RWPE1 (cell line): ENCODE results near the gene FASN.

ENCODE experiments used
- CTCF ChIA-PET: fragments of 350-600 bp; sonication (Branson Sonifier 250); formaldehyde crosslinking; extraction: SDS; loops from one replicate; lab custom pipeline; 2021; lab: Yijun Ruan, JAX
- POLR2A ChIA-PET: fragments of 400-600 bp; formaldehyde crosslinking; extraction: SDS; loops from one replicate; lab custom pipeline; 2020; ENCODE audit warnings: antibody characterized with exemption; ENCODE audit not compliant: low non-redundant PET; lab: Yijun Ruan, JAX
- DNase-seq: peaks from one replicate; pipeline ENCODE4 v3.0.0; 2012; ENCODE audit warnings: low spot score
- H3K27ac ChIP-seq: fragments of 450-650 bp; 2 replicates; pipeline ENCODE4 v1.5.1; 2017
- TF ChIP-seq, protein P1 (sequence below): fragments of 450-650 bp; conservative IDR thresholded peaks from 2 replicates; pipeline ENCODE4 v1.5.1; 2017; ENCODE audit warnings: low read depth, mild to moderate bottlenecking

FASN gene

DNA sequence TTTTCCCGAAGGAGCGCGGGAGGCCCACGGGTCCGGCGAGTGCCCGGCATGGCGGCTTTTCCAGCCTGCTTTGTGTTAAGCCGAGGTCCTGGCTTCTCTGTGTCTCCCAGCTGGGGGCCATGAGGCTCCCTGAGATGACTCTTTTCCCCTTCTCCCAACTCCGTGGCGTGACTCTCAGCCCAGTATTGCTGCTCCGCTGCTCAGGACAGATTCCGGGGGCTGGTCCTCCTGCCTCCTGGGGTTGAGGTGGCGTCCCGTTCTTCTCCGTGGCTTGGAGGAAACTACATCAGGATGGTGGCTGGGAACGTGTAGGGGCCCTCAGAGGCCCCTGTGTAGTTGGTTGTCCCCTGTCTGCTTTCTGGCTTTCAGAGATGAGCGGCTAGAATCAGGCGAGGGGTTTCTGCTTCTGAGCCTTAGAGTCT is 45.4 kb downstream of the FASN start:
- no peak for DNase-seq
- CTCF ChIA-PET: interaction anchor here (2.0 kb wide), 1 partner anchor 22 kb away, joined by 5 read pairs; no protein-coding TSS in a partner anchor
- POLR2A ChIA-PET: interaction anchor here (0.9 kb wide), 1 partner anchor 12 kb away, joined by 4 read pairs; no protein-coding TSS in a partner anchor
- TF ChIP-seq, protein P1, sequence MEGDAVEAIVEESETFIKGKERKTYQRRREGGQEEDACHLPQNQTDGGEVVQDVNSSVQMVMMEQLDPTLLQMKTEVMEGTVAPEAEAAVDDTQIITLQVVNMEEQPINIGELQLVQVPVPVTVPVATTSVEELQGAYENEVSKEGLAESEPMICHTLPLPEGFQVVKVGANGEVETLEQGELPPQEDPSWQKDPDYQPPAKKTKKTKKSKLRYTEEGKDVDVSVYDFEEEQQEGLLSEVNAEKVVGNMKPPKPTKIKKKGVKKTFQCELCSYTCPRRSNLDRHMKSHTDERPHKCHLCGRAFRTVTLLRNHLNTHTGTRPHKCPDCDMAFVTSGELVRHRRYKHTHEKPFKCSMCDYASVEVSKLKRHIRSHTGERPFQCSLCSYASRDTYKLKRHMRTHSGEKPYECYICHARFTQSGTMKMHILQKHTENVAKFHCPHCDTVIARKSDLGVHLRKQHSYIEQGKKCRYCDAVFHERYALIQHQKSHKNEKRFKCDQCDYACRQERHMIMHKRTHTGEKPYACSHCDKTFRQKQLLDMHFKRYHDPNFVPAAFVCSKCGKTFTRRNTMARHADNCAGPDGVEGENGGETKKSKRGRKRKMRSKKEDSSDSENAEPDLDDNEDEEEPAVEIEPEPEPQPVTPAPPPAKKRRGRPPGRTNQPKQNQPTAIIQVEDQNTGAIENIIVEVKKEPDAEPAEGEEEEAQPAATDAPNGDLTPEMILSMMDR: no peak
- peak overlapping the region; percentile 79 for H3K27ac ChIP-seq

DNA sequence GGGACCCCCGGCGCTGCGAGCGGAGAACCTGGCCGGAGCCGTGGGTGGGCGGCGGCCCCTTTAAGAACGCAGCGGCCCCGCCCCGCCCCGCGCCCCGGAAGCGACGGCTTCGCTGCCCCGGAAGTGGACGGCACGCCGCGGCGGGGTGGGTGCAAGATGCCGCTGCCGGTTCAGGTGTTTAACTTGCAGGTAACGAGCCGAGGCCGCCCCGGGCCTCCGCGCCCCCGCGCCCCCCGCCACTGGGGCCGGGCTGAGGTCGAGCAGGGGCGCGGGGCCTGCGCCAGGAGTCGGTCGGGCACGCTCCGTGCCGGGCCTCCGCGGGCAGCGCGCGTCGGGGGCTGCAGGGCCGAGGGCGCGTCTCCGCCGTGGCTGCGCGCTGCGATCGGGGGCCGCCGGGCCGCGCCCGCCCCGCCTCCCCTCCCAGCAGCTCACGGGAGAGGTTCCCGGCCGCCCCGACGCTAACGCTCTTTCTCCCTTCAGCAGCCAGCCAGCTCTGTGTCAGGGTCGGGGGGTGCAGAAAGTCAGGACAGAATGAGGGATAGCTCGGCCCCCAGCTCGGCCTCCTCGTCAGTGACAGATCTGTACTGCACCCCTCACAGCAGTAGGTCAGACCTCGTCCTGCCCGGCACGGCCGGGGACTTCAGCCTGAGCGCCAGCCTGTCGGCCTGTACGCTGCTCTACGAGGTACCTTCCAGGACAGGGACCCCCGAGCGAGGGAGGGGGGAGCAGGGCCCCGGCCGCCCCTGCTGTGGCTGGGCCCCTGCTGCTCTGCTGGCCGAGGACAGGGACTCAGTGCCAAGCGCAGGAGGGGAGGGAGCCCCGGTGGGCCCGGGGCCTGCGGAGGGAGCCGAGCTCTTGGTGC is 46.0 kb downstream of the FASN start, which contains the start of the genes GPS1 and RFNG:
TSS of gene GPS1 (plus strand) at position 123 of the 862 bp plus-strand sequence. CDS start at position 157, 34 bp downstream.
TSS of gene RFNG (minus strand) at position 36 of the 862 bp plus-strand sequence. CDS start 45 bp downstream, outside the sequence.
- peak; percentile 68 for DNase-seq
- peak within 1 kb of the TSS; percentile 79 for H3K27ac ChIP-seq
- ChIA-PET POLR2A (interaction anchor here (0.9 kb wide), 1 partner anchor 13 kb away, joined by 4 read pairs; no protein-coding TSS in a partner anchor), CTCF (no interaction called here)
- TF ChIP-seq, protein P1: no peak

DNA sequence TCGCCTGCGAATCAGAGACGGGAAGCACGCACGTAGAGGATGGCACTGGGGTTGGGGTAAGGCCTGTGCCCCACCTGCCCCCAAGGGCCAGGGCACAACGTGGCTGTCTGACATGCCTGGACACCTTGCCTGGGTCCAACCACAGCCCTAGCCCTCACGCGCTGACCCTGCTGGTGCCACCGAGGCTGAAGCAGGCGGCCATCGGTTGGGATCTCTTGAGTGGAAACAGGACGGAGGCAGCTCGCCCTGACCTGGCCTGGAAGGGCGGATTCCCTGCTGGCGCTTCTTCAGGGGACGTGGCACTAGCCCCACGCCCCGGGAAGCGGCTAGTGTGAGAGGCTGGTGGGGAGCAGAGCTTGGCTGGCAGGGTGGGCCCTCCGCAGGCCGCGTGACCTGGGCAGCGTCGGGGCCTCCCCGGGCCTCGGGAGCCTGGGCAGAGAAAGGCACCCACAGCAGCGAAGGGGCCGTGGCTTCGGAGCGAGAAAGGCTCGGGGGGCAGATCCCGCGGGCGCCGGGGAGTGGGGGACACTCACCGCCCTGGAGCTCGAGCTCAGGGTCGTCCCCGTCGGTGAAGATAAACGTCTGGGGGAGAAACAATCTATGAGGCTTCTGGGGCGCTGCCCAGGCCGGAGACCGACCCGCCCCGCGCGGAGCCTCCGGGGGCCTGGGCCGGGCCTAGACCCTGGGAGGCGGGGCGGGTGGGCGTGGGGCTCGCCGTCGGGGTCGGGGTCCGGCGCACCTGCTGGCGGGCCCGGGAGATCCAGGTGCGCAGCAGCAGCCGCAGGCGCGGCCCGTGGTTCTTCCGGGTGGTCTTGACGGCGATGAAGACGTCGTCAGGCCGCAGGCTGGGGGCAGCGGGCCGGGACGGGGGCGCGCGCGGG is 47.0 kb downstream of the FASN start:
- POLR2A ChIA-PET: interaction anchor here (1.2 to 1.3 kb wide), 2 partner anchors 13 to 17 kb away, joined by 3 to 4 read pairs; partner anchors contain the start of gene DCXR
- CTCF ChIA-PET: interaction anchor here (2.3 kb wide), 1 partner anchor 21 kb away, joined by 8 read pairs; no protein-coding TSS in a partner anchor
- DNase-seq: no peak
- peak overlapping the region; percentile 79 for H3K27ac ChIP-seq
- TF ChIP-seq, protein P1: no peak

DNA sequence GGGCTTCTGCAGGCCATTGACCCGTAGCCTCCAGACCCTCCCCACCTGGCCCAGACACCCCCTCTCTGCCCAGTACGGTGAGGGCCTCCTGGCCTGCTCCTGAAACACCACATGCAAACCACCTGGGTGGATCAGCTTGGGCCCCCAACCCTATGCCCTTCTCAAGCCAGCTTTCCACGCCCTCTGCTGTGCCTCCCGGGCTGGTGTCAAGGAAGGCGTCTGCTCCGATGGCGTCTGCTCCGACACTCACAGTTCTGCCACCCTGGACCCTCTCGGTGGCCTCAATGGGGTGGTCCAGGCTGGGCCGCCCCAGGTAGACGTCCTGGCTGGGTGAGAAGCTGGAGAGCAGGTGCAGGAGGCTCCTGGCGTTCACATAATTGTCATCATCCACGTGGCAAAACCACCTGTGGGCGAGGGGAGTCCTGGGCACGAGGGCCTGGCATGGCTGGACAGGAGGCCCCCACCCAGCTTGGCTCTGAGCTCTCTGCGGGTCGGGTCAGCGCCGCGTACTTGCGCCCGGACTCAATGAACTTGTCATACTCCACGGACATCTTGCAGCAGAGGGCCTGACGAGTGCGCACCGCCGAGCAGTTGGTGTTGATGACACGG is 47.8 kb downstream of the FASN start:
- peak overlapping the region; percentile 79 for H3K27ac ChIP-seq
- TF ChIP-seq, protein P1: no peak
- DNase-seq: no peak
- ChIA-PET CTCF (interaction anchor here (0.6 to 2.3 kb wide), 3 partner anchors 14 to 91 kb away, joined by 3 to 8 read pairs (median 4); no protein-coding TSS in a partner anchor), POLR2A (interaction anchor here (0.6 to 1.3 kb wide), 3 partner anchors 13 to 16 kb away, joined by 3 to 4 read pairs (median 3); partner anchors contain the start of genes DCXR and DUS1L)

DNA sequence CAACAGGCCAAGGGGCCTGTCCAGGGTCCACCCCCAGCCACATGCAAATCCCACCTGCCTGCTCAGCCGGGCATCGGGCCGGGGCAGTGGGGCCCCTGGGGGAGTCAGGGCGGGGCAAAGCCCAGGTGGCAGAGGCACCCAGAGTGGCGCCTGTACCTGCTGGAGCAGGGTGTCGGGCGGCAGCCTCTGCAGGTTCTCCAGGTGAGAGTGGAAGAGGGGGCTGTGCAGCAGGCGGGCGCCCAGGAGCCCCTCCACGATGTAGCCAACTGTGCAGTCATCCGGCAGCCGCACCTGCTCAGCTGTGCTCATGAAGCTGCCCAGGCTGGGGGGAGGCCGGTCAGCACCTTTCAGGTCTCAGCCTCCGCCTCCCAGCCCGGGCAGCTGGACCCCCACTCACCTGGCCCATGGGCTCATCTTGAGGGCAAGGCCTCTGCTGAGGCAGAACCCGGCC is 48.5 kb downstream of the FASN start:
- ChIA-PET POLR2A (interaction anchor here (0.6 to 1.3 kb wide), 3 partner anchors 11 to 16 kb away, joined by 3 to 4 read pairs (median 3); partner anchors contain the start of genes DCXR and DUS1L), CTCF (interaction anchor here (0.6 to 2.3 kb wide), 3 partner anchors 14 to 90 kb away, joined by 3 to 8 read pairs (median 4); no protein-coding TSS in a partner anchor)
- H3K27ac ChIP-seq: peak overlapping the region; percentile 79
- TF ChIP-seq, protein P1: no peak
- DNase-seq: no peak
